Endometrial microvascular endothelial cells (primary cell): ENCODE results near the gene FNDC3B. TPM values are rescaled to one million over a fixed set of nuclear protein-coding genes. Genes with fewer than 3 reads are reported as not detected.

Experiments
- in situ Hi-C: cut with HindIII; loops from 2 replicates; pipeline ENCODE4 v1.10.0; 2017; ENCODE audit warnings: low sequenced_read_pairs, low pct_unique_long_range_greater_than_20kb; ENCODE audit errors: inconsistent ontology term
- total RNA-seq: library from RNA; depleted of rRNA; stranded (reverse); fragments of >200 nt; gene quantifications from one replicate; pipeline ENCODE4 v1.2.3, GENCODE V29; 2015; ENCODE audit errors: inconsistent ontology term

FNDC3B gene
- total RNA-seq, 1 donor from 2014 or later = 83.1 TPM

DNA sequence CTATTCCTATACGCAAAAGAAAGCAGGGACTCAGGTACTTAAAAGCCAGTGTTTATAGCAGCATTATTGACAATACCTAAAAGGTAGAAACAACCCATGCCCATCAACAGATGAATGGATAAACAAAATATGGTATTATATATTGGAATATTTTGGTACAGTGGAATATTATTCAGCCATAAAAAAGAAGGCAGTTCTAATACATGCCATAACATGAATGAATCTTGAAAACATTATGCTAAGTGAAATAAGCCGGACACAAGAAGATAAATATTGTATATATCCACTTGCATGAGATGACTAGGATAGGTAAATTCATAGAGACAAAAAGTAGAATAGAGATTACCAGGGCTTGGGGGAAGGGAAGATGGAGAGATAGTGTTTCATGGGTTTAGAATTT is 9.2 kb downstream of the FNDC3B start:
- in situ Hi-C loops = no loop called here

DNA sequence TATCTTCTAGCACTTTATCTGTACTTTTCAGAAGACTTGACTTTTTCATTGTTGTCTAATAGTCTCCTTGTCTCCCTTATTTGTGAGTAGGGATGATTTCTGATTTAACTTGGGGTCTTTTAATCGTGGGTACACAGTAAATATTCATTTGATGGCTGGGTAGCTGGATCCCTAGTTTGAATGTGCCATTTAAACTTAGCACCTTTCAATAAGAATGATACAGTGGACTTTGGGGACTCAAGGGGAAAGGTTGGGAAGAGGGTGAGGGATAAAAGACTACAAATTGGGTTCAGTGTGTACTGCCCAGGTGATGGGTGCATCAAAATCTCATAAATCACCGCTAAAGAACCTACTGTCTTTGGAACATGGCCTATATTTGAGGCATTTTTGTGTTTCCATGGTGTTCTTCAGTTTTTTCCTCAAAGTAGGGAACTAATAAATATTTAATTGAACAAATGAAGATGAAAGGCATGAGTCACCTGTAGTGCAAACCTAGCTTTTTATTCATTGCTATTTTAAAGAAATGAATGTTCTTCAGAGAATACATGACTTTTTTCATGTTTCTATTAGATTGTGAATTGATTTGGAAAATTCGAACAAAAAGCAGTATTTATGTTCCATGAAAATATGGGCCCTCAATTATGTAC is 12.1 kb downstream of the FNDC3B start:
- in situ Hi-C loops = no loop called here

DNA sequence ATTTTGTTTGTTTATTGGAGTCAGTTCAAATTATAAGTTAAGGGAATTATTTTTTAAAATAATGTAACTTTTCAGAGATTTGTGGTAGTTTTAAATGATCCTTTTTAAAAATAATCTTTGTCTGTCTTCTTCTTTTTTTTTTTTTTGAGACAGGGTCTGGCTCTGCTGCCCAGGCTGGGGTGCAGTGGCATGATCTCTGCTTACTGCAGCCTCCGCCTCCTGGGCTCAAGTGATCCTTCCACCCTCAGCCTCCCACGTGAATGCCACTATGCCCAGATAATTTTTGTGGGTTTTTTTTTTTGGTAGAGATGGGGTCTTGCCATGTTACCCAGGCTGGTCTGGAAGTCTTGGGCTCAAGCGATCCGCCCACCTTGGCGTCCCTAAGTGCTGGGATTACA is 12.6 kb downstream of the FNDC3B start:
- in situ Hi-C loops = no loop called here

DNA sequence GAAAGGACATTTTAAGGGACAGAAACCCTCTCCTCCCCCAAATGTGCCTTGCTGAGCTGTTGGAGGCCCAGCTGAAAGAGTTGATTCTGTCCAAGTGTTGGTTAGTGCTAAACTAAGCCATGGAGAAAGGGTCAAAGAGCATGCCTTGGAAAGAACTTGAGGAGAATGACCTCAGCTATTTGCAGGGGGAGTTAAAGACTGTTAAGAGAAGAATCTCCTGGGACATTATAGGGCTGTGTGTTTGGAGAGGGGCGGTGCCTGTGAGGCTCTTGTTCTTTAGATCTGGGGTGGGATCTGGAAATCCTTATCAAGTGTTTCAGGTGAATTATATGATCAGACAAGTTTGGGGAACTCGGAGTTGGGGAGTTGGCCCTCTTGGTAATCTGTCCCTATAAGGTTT is 13.0 kb downstream of the FNDC3B start:
- in situ Hi-C loops = no loop called here

DNA sequence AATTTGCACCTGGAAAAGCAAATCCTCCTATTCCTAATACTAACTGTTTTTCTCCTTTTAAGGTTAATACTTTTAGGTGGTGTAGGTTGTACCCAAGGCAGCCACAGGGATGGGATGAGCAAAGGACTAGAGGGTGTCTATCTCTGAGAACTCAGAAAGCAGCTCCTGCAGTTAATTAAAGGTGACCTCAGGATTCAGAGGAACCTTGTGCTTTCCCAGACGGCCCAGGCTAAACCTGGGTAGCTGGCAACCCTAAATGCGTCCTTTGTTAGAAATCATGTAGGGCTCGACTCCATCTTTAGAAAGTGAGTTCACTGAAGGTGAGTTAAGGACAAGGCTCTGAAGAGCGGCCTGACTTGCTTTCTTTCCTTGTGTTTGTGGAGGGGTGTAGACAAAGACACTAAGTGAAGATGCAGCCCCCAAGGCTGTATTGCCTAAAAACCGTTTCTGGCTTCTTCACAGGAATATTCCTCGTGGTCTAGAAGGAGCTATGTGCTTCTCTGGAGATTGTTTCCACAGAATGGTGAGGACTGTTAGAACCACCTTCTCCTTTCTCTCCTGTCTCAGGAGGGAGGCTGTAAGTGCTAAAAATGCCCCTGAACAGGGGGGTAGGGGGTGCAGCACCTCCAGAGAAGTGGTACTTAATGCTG is 14.9 kb downstream of the FNDC3B start:
- in situ Hi-C loops = no loop called here

DNA sequence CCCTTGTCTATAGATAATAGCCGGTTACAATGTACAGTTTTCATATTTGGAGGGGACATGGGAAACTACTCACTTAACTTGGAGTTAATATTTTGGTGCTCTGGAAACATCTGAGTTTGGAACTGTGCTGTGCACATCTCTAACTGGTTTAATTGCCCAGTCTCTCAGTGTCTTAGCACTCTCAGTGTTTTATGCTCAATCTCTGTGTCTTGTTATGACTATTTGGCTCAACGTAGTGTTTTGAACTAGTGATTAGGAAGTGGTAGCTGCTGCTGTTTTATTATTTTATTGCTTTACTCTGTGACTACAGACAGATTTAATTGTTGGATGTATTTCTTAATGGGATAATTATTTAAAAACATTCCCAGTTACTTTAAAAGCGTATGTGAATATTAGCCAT is 17.0 kb downstream of the FNDC3B start:
- in situ Hi-C loops = no loop called here

DNA sequence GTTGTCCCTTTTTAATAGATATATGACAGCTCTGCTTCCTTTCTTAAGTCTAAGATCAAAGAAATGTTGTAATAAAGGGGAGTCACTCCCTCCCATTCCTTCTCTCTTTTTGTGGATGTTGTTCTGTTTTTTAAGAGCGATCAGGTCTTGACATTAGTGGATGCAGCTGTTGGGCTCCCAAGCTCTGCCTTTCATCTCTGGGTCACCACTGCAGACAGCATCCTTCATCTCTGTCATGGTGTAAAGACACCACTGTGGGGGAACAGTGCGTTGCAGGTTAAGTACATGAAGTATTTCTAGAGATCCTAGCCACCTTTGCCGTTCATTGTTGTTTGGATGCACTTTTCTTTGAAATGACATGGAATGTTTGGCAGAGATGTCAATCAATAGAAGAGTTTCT is 17.7 kb downstream of the FNDC3B start:
- in situ Hi-C loops = no loop called here

DNA sequence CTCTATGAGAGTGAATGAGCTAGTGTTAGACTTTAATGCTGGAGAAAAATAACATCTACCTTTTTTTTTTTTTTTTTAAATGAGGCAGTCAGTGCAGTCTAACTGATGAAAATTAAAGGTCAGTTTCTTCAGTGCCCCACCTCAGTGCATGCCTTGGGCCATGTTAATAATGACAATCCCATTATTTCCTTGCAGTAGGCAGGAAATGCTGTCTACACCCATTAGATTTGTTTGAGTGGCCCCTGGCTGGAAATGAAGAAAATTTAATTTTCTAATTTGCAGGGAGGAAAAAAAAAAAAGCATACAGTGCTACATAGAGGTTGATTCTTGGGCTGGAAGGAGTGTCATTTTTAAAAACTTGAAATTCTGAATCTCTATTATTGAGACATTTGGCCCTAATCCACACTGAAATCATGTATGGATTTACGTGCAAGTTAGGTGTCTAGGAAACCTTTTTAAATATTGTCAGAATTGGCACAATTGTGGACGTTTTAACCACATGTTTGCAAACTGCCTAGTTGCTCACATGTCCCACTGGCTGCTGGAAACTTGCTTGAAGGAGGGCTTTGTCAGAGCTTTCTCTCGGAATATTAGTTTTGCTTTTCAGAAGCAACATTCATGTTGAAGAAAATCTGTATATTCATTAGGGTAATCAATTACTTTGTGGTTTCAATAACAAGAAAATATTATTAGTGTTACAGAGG is 18.4 kb downstream of the FNDC3B start:
- in situ Hi-C loops = no loop called here

DNA sequence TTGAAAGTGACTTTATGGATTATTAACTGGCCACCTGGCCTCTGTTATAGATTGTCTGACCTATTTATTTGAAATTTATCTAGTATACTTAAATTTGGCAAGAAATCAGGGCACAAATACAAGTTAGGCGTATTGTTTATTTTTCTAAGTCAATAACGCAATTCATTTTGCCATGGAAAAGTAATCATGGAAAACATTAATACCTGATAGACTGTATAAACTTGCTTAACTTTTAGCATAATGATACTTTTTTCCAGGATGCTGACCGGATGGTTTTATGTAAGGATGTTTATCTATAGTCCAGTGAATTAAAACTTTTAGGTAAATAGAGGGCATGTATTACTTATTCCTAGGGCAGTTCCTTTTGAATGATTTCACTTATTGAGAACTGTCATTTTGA is 20.2 kb downstream of the FNDC3B start:
- in situ Hi-C loops = no loop called here

DNA sequence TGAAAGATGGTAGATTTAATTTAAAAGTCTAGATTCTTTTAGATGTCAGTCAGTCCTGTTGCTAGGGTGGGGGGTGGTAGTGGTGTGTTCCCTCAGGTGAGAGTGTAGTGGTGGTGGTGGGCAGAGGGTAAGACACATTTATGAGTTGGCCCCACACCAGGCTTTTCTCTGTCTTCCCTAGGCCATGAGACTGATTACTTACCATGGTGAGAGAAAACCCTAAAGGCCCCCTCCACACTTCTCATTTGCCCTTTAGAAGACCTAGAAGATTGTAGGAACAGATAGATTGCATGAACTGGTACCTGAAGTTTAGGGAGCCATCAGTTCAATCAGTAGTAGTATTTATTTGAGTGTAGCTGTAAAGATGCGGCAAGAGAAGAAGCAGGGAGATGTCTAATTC is 20.9 kb downstream of the FNDC3B start:
- in situ Hi-C loops = no loop called here

DNA sequence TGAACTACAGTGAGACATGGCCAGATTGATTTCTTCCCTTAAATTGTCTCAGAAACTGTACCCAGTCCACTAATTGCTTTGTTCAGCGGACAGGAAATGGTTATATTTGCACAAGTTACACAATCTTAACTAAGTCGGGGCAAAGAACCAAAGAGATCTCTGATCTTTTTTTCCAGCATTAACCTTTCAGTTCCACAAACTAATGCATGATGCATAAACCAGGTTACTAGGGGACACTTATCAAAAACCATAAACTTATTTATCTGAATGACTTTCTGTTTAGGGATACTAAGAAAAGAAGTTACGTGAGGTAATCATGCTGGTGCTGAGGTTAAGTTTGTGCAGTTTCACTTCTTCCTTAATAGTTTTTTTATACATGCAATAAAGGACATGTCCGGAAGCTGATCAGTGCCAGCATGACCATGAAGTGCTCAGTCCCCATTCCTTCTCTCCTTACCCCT is 22.4 kb downstream of the FNDC3B start:
- in situ Hi-C loops = no loop called here

DNA sequence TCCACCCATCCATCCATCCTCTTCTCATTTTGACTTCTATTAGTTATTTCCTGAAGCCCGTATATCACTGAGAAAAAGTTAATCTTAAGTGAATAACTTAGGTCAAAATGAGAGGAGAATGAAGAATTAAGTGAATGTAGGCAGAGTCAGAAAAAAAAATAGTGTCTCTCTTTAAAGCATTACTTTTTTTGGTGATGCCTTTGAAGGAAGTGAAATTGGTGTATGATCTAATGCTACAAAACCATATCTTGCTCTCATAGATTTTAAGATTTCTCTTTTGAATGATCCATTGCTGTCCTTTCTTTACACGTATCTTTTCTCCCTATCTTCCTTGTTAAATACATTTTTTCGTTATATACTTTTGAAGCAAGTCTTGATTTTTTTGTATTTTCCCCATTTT is 23.4 kb downstream of the FNDC3B start:
- in situ Hi-C loops = no loop called here

DNA sequence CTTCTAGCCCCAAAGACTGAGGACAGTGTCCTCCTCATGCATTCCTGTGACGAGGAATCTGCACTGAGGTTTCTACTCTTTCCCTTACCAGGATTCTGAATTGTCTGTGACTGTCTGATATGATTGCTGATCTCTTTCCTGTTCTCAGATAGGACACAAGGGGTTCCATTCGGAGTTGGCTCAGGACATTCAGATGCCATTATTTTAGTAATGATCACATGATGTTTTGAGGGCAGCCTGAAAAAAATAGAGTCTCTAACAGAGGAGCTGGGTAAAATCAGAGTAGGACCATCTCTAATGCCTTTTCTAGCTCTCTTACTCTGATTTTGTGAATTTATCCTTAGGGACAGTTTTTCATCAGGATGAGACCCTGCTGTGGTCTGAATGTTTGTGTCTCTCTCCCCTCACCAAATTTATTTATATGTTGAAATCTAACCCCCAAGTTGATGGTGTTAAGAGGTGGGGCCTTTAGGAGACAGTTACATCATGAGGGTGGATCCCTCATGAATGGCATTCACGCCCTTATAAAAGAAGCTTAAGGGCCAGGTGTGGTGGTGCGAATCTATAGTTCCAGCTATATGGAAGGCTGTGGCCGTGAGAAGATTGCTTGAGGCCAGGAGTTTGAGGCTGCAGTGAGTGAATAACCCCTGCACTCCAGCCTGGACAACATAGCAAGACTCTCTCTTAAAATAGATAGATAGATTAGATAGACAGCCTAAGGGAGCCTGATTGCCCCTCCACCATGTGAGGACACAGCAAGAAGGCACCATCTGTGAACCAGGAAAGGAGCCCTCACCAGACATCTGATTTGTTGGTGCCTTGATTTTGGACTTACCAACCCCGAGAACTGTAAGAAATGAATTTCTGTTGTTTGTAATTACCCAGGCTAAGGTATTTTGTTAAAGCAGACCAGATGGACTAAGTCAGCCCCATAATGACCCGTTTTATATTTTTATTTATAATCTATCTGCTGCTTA is 24.4 kb downstream of the FNDC3B start:
- in situ Hi-C loops = no loop called here

DNA sequence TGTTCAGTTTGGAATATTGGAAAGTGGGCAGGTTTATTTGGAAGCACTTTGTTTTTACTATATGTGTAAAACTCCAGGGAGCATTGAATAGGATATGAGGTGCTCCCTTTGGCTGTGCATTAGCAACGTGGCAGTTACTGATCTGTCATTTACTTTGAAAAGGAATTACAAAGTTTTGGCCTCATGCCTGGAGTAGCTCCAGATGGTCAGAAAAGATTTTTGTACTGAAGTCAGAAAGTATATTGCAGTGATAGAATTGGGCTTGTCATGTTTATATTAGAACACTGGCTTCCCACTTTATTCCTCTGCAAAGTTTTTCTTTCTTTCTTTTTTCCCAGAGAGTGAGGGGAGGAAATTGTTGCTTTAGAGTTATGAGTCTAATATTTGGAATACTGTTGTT is 26.1 kb downstream of the FNDC3B start:
- in situ Hi-C loops = no loop called here

DNA sequence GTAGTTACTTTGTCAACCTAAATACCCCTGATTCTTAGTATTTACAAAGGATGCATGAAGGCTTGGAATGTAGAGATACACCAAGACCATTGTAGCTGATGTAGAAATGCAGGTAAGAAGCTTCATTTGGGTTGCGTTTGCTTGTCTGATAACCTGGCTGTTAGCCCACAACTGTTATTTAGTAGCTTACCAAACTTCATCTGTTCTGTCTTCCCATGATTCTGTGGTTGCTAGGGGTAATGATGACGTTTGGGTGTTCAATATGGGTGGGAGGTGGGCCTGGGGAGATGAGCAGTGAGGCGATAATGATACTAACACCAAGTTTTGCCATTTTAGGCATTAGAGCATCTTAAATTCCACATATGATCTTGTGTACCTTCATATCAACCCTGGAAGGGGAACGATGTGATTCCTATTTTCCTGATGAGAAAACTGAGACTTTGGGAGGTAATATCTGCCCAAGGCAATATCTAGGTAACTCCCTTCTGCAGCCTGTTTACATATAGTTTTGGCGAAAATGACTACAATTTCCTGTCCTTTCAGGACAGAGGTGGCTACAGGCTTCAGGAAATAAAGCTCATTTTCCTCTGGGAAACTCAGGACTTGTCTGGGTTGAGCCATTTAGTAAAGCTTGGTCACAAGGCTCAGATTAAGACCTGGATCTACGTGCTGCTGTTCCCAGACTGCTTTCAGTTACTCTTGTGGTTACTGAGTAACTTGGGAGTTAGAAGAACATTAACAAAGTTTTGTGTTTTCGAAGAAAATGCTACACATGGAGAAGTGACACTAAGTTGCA is 26.8 kb downstream of the FNDC3B start:
- in situ Hi-C loops = no loop called here

DNA sequence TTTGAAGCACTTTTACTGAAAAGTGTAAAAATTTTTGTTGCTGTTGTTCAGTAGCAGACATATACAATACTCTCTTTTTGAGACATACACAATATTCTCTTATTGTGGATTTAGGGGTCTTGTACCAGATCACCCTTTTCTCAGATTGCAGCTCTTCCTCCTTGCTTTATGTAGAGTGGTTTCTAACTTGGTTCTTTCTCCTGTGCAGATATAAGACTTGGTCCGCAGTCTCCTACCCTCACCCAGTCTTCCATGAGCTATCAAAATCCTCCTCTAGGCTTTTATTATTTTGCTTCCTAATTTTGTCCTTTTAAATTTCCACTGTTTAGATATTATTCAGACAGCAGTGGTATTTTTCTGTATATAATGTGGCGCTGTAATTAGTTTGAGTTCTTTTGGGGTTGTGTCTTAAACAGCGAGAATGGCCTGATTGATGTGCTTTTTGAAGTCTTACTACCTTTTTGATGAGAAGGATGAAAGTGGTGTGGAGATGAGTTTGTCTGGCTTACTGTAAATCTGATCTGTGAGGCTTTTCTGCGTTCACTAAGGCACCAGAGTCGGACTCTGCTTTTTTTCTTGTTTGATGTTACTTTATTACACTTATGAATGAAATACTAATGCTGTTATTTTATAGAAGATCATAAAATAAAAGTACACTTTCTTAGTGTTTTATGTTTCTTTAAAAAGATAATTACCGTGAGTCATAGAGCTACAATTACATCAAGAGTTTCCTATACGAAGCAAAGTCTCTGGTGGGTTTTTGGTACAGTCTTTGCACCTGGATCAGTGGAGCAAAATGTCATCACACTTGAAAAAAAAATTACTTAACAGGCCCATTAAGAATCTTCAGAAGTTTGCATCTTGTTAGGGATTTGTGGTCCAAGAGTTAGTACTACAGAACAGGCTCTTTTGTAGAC is 27.8 kb downstream of the FNDC3B start:
- in situ Hi-C loops = no loop called here

DNA sequence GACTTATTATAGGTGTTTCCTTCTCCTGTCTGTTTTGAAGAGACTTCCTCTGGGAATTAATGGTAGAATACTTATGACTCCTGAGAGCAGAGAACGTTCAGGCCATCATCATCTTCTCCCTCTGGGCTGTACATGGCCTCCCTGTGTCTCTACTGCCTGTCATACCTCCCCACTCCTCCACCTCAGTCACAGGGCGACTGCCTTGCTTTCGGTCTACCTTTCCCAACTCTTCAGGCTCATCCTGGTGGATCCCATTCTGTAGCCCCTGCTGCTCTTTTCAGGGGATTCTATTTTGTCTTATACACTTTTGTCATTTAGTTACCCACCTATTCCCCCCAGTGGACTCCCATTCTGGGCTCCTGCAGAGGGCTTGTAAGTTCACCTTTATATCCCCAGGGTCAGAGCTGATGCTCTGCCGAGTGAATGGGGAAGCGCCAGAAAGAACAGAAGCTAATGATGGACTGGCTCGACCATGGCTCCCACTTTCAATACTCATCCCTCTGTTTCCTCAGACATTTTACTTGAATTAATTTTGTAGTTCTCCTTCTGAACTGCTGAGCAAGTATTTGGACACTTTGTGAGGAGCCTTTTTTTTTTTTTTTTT is 28.6 kb downstream of the FNDC3B start:
- in situ Hi-C loops = no loop called here
